ENCODE measurements around the gene SSBP2. TPM values are rescaled to one million over a fixed set of nuclear protein-coding genes. Genes with fewer than 3 reads are reported as not detected.
"Not testable (repeated sequence)": the region's sequence is repeated elsewhere in the genome, so short reads cannot be mapped to it uniquely, and the experiment has no call there.

The SSBP2 gene
- total RNA-seq, 2 experiments from 2014 or later: 14.5 to 14.7 TPM

GRCh38 chr5:81506378-81506777 lies 244.5 kb downstream of the SSBP2 start:
- no peak overlapping the region for H3K27ac Mint-ChIP-seq
- intact Hi-C loops (cut with micrococcal nuclease): loop anchor here (2.0 kb wide), 3 partner anchors 344 to 598 kb away; no protein-coding TSS in a partner anchor
- CTCF ChIA-PET: interaction anchor here (0.5 to 3.7 kb wide), 8 partner anchors 19 to 663 kb away, joined by 3 to 17 read pairs (median 3); no protein-coding TSS in a partner anchor
- no peak for DNase-seq
- no peaks in the 10 kb centered on the region for H3K9me3 Mint-ChIP-seq
- H3K4me1 Mint-ChIP-seq (ENCODE audit: low read depth): no peaks in the 10 kb centered on the region
- H3K27me3 Mint-ChIP-seq (ENCODE audit: low read depth): no peaks in the 10 kb centered on the region
- no peak overlapping the region for H3K4me3 Mint-ChIP-seq
- no peaks in the 10 kb centered on the region for H3K36me3 Mint-ChIP-seq (ENCODE audit: low read depth)

- H3K4me1 Mint-ChIP-seq (ENCODE audit: low read depth): no peaks in the 10 kb centered on the region
- H3K4me3 Mint-ChIP-seq: no peak overlapping the region
- no peak overlapping the region for H3K27ac Mint-ChIP-seq
- CTCF ChIA-PET: interaction anchor here (0.8 to 3.7 kb wide), 3 partner anchors 332 to 660 kb away, joined by 3 to 17 read pairs (median 4); no protein-coding TSS in a partner anchor
- no peaks in the 10 kb centered on the region for H3K27me3 Mint-ChIP-seq (ENCODE audit: low read depth)
- H3K9me3 Mint-ChIP-seq: no peaks in the 10 kb centered on the region
- intact Hi-C loops (cut with micrococcal nuclease): loop anchor here (2.0 kb wide), 3 partner anchors 345 to 599 kb away; no protein-coding TSS in a partner anchor
- DNase-seq: no peak
- H3K36me3 Mint-ChIP-seq (ENCODE audit: low read depth): no peaks in the 10 kb centered on the region
These were observed 245.2 kb downstream of the SSBP2 start for GRCh38 chr5:81505672-81506071.

DNA sequence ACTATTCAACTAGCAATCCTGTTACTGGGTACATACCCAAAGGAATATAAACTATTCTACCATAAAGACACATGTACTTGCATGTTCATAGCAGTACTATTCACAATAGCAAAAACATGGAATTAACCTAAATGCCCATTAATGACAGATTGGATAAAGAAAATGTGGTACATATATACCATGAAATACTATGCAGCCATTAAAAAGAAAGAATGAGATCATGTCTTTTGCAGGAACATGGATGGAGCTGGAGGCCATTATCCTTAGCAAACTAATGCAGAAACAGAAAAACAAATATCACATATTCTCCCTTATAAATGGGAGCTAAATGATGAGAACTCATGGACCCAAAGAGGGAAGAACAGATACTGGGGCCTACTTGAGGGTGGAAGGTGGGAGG lies 247.3 kb downstream of the SSBP2 start:
- H3K36me3 Mint-ChIP-seq (ENCODE audit: low read depth); H3K4me1 Mint-ChIP-seq (ENCODE audit: low read depth); H3K27me3 Mint-ChIP-seq (ENCODE audit: low read depth); H3K27ac Mint-ChIP-seq; H3K9me3 Mint-ChIP-seq; DNase-seq; H3K4me3 Mint-ChIP-seq; intact Hi-C loops (cut with micrococcal nuclease): not testable (repeated sequence)
- CTCF ChIA-PET: interaction anchor here (0.6 kb wide), 1 partner anchor 32 kb away, joined by 3 read pairs; no protein-coding TSS in a partner anchor

- H3K27ac Mint-ChIP-seq: no peak overlapping the region
- H3K27me3 Mint-ChIP-seq (ENCODE audit: low read depth): no peaks in the 10 kb centered on the region
- no peaks in the 10 kb centered on the region for H3K4me1 Mint-ChIP-seq (ENCODE audit: low read depth)
- CTCF ChIA-PET: no interaction called here
- no peak for DNase-seq
- no peaks in the 10 kb centered on the region for H3K9me3 Mint-ChIP-seq
- no peaks in the 10 kb centered on the region for H3K36me3 Mint-ChIP-seq (ENCODE audit: low read depth)
- no peak overlapping the region for H3K4me3 Mint-ChIP-seq
- intact Hi-C loops (cut with micrococcal nuclease): no loop called here
These were observed 255.6 kb downstream of the SSBP2 start for GRCh38 chr5:81495286-81495685.

GRCh38 chr5:81488862-81489261 lies 262.0 kb downstream of the SSBP2 start:
- CTCF ChIA-PET: interaction anchor here (0.9 kb wide), 1 partner anchor 24 kb away, joined by 3 read pairs; no protein-coding TSS in a partner anchor
- Mint-ChIP-seq H3K4me1 (ENCODE audit: low read depth) (no peaks in the 10 kb centered on the region), H3K9me3 (no peaks in the 10 kb centered on the region), H3K27me3 (ENCODE audit: low read depth) (no peaks in the 10 kb centered on the region), H3K36me3 (ENCODE audit: low read depth) (peaks cover 1% of the 10 kb centered on the region), H3K27ac (no peak overlapping the region), H3K4me3 (no peak overlapping the region)
- no peak for DNase-seq
- intact Hi-C loops (cut with micrococcal nuclease): no loop called here

GRCh38 chr5:81486711-81487110 lies 264.2 kb downstream of the SSBP2 start:
- H3K4me3 Mint-ChIP-seq: no peak overlapping the region
- no peak overlapping the region for H3K27ac Mint-ChIP-seq
- H3K9me3 Mint-ChIP-seq: no peaks in the 10 kb centered on the region
- H3K36me3 Mint-ChIP-seq (ENCODE audit: low read depth): peaks cover 1% of the 10 kb centered on the region
- no peak for DNase-seq
- H3K27me3 Mint-ChIP-seq (ENCODE audit: low read depth): no peaks in the 10 kb centered on the region
- H3K4me1 Mint-ChIP-seq (ENCODE audit: low read depth): no peaks in the 10 kb centered on the region
- CTCF ChIA-PET: no interaction called here
- intact Hi-C loops (cut with micrococcal nuclease): no loop called here

DNA sequence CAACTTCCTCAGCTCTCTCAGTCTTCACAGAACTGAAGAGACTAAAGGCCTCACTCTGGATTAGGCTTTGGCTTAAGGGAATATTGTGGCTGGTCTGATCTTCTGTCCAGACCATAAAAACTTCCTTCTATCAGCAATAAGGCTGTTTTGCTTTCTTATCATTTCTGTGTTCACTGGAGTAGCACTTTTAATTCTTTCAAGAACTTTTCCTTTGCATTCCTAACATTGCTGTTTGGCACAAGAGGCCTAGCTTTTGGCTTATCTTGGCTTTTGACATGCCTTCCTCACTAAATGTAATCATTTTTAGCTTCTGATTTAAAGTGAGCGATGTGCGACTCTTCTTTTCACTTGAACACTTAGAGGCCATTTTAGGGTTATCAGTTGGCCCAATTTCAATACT lies 268.3 kb downstream of the SSBP2 start:
- Mint-ChIP-seq H3K27ac (no peak overlapping the region), H3K9me3 (no peaks in the 10 kb centered on the region), H3K27me3 (ENCODE audit: low read depth) (no peaks in the 10 kb centered on the region), H3K36me3 (ENCODE audit: low read depth) (peaks cover under 1% of the 10 kb centered on the region), H3K4me3 (no peak overlapping the region), H3K4me1 (ENCODE audit: low read depth) (no peaks in the 10 kb centered on the region)
- intact Hi-C loops (cut with micrococcal nuclease): no loop called here
- CTCF ChIA-PET: interaction anchor here (0.5 to 1.1 kb wide), 4 partner anchors 14 to 146 kb away, joined by 3 to 5 read pairs (median 4); no protein-coding TSS in a partner anchor
- no peak for DNase-seq

DNA sequence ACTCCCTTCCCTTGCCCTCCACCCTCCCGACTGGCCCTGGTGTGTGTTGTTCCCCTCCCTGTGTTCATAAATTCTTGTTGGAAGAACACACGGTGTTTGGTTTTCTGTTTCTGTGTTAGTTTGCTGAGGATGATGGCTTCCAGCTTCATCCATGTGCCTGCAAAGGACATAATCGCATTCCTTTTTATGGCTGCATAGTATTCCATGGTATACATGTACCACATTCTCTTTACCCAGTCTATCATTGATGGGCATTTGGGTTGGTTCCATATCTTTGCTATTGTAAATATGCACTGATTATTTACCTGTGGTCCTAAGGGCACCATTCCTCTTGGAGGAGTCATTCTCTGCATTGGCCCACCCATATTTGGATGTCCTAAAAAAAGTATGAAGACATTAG lies 277.5 kb downstream of the SSBP2 start:
- H3K27me3 Mint-ChIP-seq (ENCODE audit: low read depth); intact Hi-C loops (cut with micrococcal nuclease); H3K4me1 Mint-ChIP-seq (ENCODE audit: low read depth); H3K27ac Mint-ChIP-seq; H3K4me3 Mint-ChIP-seq; H3K9me3 Mint-ChIP-seq; CTCF ChIA-PET; DNase-seq: not testable (repeated sequence)
- H3K36me3 Mint-ChIP-seq (ENCODE audit: low read depth): peaks cover 11% of the 10 kb centered on the region

DNA sequence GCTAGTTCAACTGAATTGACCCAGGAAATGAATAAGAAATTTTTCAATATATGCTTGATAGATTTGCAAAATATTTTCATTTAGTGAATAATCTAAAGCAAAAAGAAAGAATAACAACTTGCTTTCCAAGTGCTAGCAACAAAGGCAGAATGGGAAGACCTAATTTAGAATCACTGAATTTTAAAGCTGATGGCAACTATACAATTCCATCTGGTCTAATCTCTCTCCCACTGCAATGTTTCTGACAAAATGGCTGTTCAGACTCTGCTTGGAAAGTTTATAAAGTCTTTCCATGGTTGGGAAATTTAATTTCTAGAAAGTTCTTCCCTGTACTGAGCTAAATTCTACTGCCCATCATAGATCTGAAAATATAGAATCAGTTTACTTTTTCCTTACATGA lies 281.2 kb downstream of the SSBP2 start:
- H3K4me1 Mint-ChIP-seq (ENCODE audit: low read depth): no peaks in the 10 kb centered on the region
- H3K4me3 Mint-ChIP-seq: no peak overlapping the region
- H3K36me3 Mint-ChIP-seq (ENCODE audit: low read depth): peaks cover 11% of the 10 kb centered on the region
- H3K27ac Mint-ChIP-seq: no peak overlapping the region
- no peaks in the 10 kb centered on the region for H3K9me3 Mint-ChIP-seq
- DNase-seq: no peak
- intact Hi-C loops (cut with micrococcal nuclease): no loop called here
- no peaks in the 10 kb centered on the region for H3K27me3 Mint-ChIP-seq (ENCODE audit: low read depth)
- CTCF ChIA-PET: no interaction called here

GRCh38 chr5:81450940-81451339 lies 300.0 kb downstream of the SSBP2 start:
- no peak overlapping the region for H3K4me3 Mint-ChIP-seq
- CTCF ChIA-PET: interaction anchor here (0.5 to 1.1 kb wide), 3 partner anchors 15 to 33 kb away, joined by 3 to 5 read pairs (median 4); no protein-coding TSS in a partner anchor
- H3K27me3 Mint-ChIP-seq (ENCODE audit: low read depth): no peaks in the 10 kb centered on the region
- no peak overlapping the region for H3K27ac Mint-ChIP-seq
- intact Hi-C loops (cut with micrococcal nuclease): no loop called here
- DNase-seq: no peak
- no peaks in the 10 kb centered on the region for H3K9me3 Mint-ChIP-seq
- H3K4me1 Mint-ChIP-seq (ENCODE audit: low read depth): no peaks in the 10 kb centered on the region
- H3K36me3 Mint-ChIP-seq (ENCODE audit: low read depth): peaks cover 10% of the 10 kb centered on the region

DNA sequence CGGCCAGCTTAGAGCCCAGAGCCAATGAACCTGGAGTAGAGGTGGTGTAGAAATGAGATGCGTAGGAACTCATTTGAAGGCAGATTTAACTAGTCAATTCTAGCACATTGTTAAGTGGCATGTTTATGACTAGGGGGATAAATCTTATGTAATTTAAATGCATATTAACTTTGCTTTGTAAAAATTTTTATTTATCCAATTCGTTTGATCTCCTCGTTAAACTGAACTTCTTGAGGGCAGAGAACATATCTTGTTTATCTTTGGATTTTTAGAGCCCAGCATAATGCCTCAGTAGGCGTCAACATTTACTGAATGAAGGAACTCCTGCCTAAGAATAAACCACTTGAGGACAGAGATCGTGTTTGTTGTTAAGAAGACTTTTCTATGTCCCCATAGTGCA lies 315.9 kb downstream of the SSBP2 start:
- Mint-ChIP-seq H3K36me3 (ENCODE audit: low read depth) (peaks cover 3% of the 10 kb centered on the region), H3K27ac (no peak overlapping the region), H3K4me3 (no peak overlapping the region), H3K4me1 (ENCODE audit: low read depth) (no peaks in the 10 kb centered on the region), H3K27me3 (ENCODE audit: low read depth) (no peaks in the 10 kb centered on the region), H3K9me3 (no peaks in the 10 kb centered on the region)
- CTCF ChIA-PET: no interaction called here
- DNase-seq: no peak
- intact Hi-C loops (cut with micrococcal nuclease): no loop called here

DNA sequence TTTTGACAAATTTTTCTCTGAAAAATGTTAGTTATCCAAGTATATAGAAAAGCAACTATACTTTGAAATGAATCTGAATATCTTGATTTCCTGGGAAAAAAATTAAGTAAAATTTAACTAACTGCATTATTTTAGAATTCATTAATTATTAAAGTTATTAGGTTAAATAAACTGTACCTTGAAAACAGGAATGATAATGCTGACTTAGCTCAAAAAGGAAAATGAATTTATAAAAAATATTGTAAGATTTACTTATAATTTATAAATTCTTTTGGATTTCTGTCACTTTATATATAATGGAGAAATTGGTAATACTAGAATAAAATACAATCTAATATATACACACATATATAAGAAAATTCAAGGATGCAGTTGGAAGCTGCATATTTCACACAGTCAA lies 320.9 kb downstream of the SSBP2 start:
- H3K36me3 Mint-ChIP-seq (ENCODE audit: low read depth): peaks cover 3% of the 10 kb centered on the region
- CTCF ChIA-PET: no interaction called here
- peaks cover 12% of the 10 kb centered on the region for H3K4me1 Mint-ChIP-seq (ENCODE audit: low read depth)
- H3K27me3 Mint-ChIP-seq (ENCODE audit: low read depth): no peaks in the 10 kb centered on the region
- DNase-seq: no peak
- intact Hi-C loops (cut with micrococcal nuclease): loop anchor here (5.0 kb wide), 1 partner anchor 847 kb away; the partner anchor contains the start of gene RPS23
- H3K4me3 Mint-ChIP-seq: no peak overlapping the region
- no peaks in the 10 kb centered on the region for H3K9me3 Mint-ChIP-seq
- no peak overlapping the region for H3K27ac Mint-ChIP-seq

DNA sequence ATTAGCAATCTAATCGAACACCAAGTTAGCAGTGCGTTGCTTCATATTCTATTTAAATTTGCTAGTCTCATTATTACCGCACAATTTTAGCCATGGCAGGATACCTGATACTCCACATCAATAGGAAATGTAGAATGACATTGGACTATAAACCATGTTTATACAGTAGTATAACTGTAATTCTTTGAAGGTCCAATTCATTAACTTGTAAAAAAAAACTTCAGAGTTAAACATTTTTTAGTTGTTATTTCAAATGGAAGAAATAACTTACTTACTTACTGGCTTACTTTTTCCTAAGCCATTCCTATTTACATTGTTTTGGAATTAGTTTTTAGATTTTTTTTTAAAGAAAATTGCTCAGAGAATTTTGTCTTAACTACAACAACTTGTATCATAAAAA lies 321.5 kb downstream of the SSBP2 start:
- no peak overlapping the region for H3K27ac Mint-ChIP-seq

More for the DNA sequence above, 321.5 kb downstream of the SSBP2 start:
- no peaks in the 10 kb centered on the region for H3K36me3 Mint-ChIP-seq (ENCODE audit: low read depth)
- intact Hi-C loops (cut with micrococcal nuclease): loop anchor here (5.0 kb wide), 1 partner anchor 848 kb away; the partner anchor contains the start of gene RPS23
- no peak overlapping the region for H3K4me3 Mint-ChIP-seq
- H3K9me3 Mint-ChIP-seq: no peaks in the 10 kb centered on the region
- H3K27me3 Mint-ChIP-seq (ENCODE audit: low read depth): no peaks in the 10 kb centered on the region
- peaks cover 12% of the 10 kb centered on the region for H3K4me1 Mint-ChIP-seq (ENCODE audit: low read depth)
- CTCF ChIA-PET: interaction anchor here (0.6 kb wide), 1 partner anchor 425 kb away, joined by 3 read pairs; no protein-coding TSS in a partner anchor
- DNase-seq: no peak
